LNCAP (cell line): Measurements from ENCODE around the gene SDK1.

Experiments
- CTCF ChIP-seq: fragments of 450-650 bp; IDR thresholded peaks from 2 replicates; pipeline ENCODE4 v1.5.1; 2017; ENCODE audit warnings: mild to moderate bottlenecking

Gene SDK1

GRCh38 chr7:4067874-4068273 lies 766.8 kb downstream of the SDK1 start:
- no peak for TF ChIP-seq CTCF

DNA sequence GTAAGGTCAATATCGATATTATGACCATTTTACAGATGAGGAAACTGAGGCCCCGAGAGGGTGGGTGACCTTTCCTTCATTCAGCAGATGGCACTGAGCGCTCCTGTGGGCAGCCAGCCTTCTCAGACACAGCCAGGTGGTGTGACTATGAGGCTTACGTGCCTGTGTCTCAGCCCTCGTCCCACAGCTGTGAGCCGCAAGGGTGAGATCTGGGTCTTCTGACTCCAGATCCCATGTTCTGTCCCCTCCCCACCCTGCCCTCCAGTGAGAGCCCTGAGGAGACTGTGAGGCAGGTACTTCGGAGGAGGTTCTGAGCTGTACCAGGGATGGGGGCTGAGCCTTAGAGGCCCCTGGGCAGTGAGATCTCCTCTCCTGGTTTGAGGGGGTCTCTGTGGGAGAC lies 767.2 kb downstream of the SDK1 start:
- TF ChIP-seq CTCF: no peak

DNA sequence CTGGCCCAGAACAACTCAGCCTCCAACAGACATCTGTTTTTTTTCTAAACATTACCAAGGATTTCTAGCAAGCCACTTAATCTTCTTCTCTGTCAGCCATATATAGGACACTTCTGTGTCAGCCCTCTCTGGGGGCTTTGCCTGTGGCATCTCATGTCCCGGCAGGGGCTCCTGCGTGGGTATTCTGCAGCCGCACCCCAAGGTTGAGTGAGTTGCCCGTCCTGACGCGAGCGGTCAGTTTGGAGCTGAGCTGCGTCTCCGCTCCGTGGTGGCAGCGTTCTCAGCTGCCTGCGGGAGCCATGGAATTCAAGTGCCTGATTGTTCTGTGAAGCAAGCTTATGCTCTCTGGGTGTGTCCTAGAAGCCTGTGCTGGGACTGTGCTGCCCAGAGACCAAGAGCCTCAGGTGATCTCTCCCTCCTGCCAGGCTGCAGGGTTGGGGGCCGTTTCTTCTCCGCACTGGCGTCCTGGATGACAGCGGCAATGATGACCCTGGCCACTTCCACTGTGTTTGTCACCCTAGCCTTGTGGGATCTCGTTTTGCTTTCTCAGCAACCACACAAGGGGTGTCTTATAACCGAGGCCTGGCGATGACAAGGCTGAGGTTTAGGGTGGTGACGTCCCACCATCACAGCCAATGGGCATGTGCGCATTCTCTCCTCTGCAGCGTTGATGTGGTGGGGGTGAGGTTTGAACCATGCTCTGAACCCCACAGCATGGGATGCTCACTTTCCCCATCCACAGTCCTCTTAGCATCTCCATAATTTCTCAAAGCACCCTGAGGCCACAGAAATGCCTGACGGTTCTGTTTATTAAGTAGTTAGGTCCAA lies 768.4 kb downstream of the SDK1 start:
- TF ChIP-seq CTCF: no peak

- TF ChIP-seq CTCF: no peak
Observed at GRCh38 chr7:4070214-4070613, 769.2 kb downstream of the SDK1 start.

- TF ChIP-seq CTCF: no peak
Observed at GRCh38 chr7:4071370-4072058, 770.5 kb downstream of the SDK1 start.

DNA sequence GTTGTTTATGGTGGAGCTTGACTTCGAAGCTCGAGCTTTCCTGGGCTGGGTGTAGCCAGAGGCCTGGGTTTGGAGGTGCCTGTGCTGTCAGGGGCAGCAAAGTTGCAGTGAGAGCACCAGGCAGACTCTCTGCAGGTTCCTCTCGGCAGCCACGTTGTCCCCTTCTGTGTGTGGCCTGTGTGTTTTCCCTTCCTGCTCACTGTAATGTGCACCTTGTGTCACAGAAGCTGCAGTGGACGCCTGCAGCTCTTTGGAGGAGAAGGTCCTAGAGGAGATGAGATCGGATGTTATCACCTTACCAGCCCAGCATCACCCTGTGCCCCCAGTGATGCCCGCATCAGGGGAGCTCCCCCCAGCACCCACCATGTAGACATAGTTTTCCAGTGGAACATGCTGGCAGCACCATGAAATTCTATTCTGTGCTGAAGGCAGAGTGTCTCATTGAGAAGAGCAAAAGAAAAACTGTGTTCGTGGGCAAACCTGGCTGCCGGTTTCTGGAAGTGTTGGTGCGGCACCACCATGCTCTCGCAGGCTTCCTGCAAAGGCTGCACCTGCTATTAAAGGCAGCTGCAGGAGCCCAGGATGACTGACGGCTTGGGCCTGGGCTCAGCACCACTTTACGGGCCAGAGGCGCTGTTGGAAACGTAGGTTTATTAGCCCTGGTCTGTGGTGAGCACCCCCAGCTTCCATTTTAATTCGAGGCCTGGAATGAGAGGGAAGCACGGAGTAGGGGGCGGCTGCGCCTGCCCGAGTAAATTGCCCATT lies 771.3 kb downstream of the SDK1 start:
- no peak for TF ChIP-seq CTCF

DNA sequence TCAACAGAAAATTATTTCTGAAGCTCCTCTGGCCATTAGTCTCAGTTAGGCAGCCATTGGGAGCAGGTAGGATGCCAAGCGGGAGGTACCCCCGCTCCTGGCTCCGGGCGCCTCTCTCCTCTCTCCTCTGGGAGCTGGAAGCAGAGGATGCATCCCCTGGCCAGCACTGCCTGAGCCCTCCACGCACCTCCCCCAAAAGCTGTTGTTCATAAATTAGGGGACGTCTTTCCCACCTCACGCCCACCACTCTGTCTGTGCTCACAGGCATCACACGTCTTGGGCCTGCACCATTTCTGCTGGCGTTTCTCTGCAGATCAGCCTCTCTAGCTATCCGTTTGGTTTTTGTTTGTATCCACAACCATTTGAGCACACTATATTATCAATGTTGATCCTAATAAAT lies 772.0 kb downstream of the SDK1 start:
- TF ChIP-seq CTCF: no peak
